Measurements from ENCODE around the gene PDZD2.

The PDZD2 gene

GRCh38 chr5:31661257-31661656 is 22.3 kb downstream of the PDZD2 start:
- TF ChIP-seq SPI1 (IDR thresholded peaks at IDR 0.05; ENCODE audit: borderline replicate concordance, low read depth) (no peak), POLR2AphosphoS5 (IDR thresholded peaks at IDR 0.05; ENCODE audit: low read depth) (no peak), REST (IDR thresholded peaks at IDR 0.05; ENCODE audit: insufficient replicate concordance, low read depth) (no peak), CTCF (IDR thresholded peaks at IDR 0.05; ENCODE audit: insufficient read depth, low read length) (no peak), GABPA (IDR thresholded peaks at IDR 0.05; ENCODE audit: low read depth) (no peak)
- Histone ChIP-seq H3K27me3 (ENCODE audit: insufficient read depth, poor library complexity, severe bottlenecking) (no peaks in the 10 kb centered on the region), H3K4me3 (replicated peaks; ENCODE audit: insufficient read depth, low read length) (no peak overlapping the region), H3K27ac (replicated peaks) (no peak overlapping the region)
- no peak for DNase-seq (ENCODE audit: low read depth in 1 of 2, low spot score in 1 of 2)

- no peak for TF ChIP-seq POLR2AphosphoS5 (IDR thresholded peaks at IDR 0.05; ENCODE audit: low read depth)
- no peak for TF ChIP-seq GABPA (IDR thresholded peaks at IDR 0.05; ENCODE audit: low read depth)
- no peak for TF ChIP-seq CTCF (IDR thresholded peaks at IDR 0.05; ENCODE audit: insufficient read depth, low read length)
- no peak for TF ChIP-seq REST (IDR thresholded peaks at IDR 0.05; ENCODE audit: insufficient replicate concordance, low read depth)
- TF ChIP-seq SPI1 (IDR thresholded peaks at IDR 0.05; ENCODE audit: borderline replicate concordance, low read depth): no peak
- H3K27ac ChIP-seq (replicated peaks): no peak overlapping the region
- H3K27me3 ChIP-seq (ENCODE audit: insufficient read depth, poor library complexity, severe bottlenecking): no peaks in the 10 kb centered on the region
- no peak for DNase-seq (ENCODE audit: low read depth in 1 of 2, low spot score in 1 of 2)
- H3K4me3 ChIP-seq (replicated peaks; ENCODE audit: insufficient read depth, low read length): no peak overlapping the region
Observed at GRCh38 chr5:31663519-31663918, 24.6 kb downstream of the PDZD2 start.

- Histone ChIP-seq H3K4me3 (replicated peaks; ENCODE audit: insufficient read depth, low read length) (no peak overlapping the region), H3K27ac (replicated peaks) (no peak overlapping the region), H3K27me3 (ENCODE audit: insufficient read depth, poor library complexity, severe bottlenecking) (no peaks in the 10 kb centered on the region)
- DNase-seq (ENCODE audit: low read depth in 1 of 2, low spot score in 1 of 2): peak in 1 of 2 experiments; percentile 13
- TF ChIP-seq SPI1 (IDR thresholded peaks at IDR 0.05; ENCODE audit: borderline replicate concordance, low read depth) (no peak), REST (IDR thresholded peaks at IDR 0.05; ENCODE audit: insufficient replicate concordance, low read depth) (no peak), CTCF (IDR thresholded peaks at IDR 0.05; ENCODE audit: insufficient read depth, low read length) (no peak), POLR2AphosphoS5 (IDR thresholded peaks at IDR 0.05; ENCODE audit: low read depth) (no peak), GABPA (IDR thresholded peaks at IDR 0.05; ENCODE audit: low read depth) (no peak)
Observed at GRCh38 chr5:31664566-31664965, 25.6 kb downstream of the PDZD2 start.

Data from HL-60 (cell line).